Kidney (tissue), 14 donors: ENCODE measurements around the gene OBSCN. TPM values are rescaled to one million over a fixed set of nuclear protein-coding genes. Genes with fewer than 3 reads are reported as not detected.

ENCODE experiments used
- DNase-seq, 5 donors: peaks; one replicate each; pipeline ENCODE4 v3.0.0-alpha.2; 2013 to 2020
- FAIRE-seq: peaks from 2 replicates; lab custom pipeline; 2012; peaks lifted over from hg19 to GRCh38; lab: Jason Lieb, UNC
- H3K27ac ChIP-seq, 2 donors: one replicate each; pipeline ENCODE4 v1.7.0; 2013; ENCODE audit warnings: low read depth in 2 of 2, low read length in 2 of 2, inconsistent platforms in 1 of 2
- H3K27me3 ChIP-seq: one replicate; pipeline ENCODE4 v1.7.1; 2013; ENCODE audit warnings: low read length, inconsistent platforms; ENCODE audit not compliant: control insufficient read depth, insufficient read depth
- H3K36me3 ChIP-seq, 3 donors: one replicate each; pipeline versions ENCODE4 v1.7.0 to v1.7.1; 2013; ENCODE audit warnings: low read length in 3 of 3, control low read depth in 1 of 3, inconsistent platforms in 1 of 3; ENCODE audit not compliant: insufficient read depth in 3 of 3, control insufficient read depth in 2 of 3
- H3K4me1 ChIP-seq, 3 donors: one replicate each; pipeline versions ENCODE4 v1.7.0 to v1.7.1; 2013; ENCODE audit warnings: low read length in 3 of 3, inconsistent platforms in 1 of 3, low read depth in 1 of 3; ENCODE audit not compliant: control insufficient read depth in 2 of 3, insufficient read depth in 2 of 3
- H3K4me3 ChIP-seq, 3 donors: one replicate each; pipeline versions ENCODE4 v1.7.0 to v1.8.1; 2013; ENCODE audit warnings: low read length in 3 of 3, control low read depth in 1 of 3, inconsistent platforms in 1 of 3
- H3K9ac ChIP-seq, 3 donors: one replicate each; pipeline versions ENCODE4 v1.7.0 to v1.7.1; 2013; ENCODE audit warnings: low read length in 3 of 3, control low read depth in 1 of 3, inconsistent platforms in 1 of 3
- H3K9me3 ChIP-seq, 3 donors: one replicate each; pipeline versions ENCODE4 v1.7.0 to v1.7.1; 2013; ENCODE audit warnings: low read length in 3 of 3, control low read depth in 1 of 3, inconsistent platforms in 1 of 3; ENCODE audit not compliant: control insufficient read depth in 2 of 3, insufficient read depth in 1 of 3
- CTCF ChIP-seq: IDR thresholded peaks from 3 replicates; pipeline ENCODE4 v1.5.1; 2012; ENCODE audit warnings: mild to moderate bottlenecking, moderate library complexity, borderline replicate concordance; ENCODE audit not compliant: insufficient read depth; ENCODE audit errors: extremely low read depth
- intact Hi-C: fragments of 100-400 bp; cut with DNase I; formaldehyde crosslinking; loops from one replicate; pipeline ENCODE4 v1.11.1; 2022
- polyA plus RNA-seq: library from polyadenylated mRNA; stranded (reverse); fragments of 350-450 nt; fragmentation: Illumina TruSeq; extraction: RNeasy Lipid Tissue Mini Kit (QIAGEN cat#74804); gene quantifications from one replicate; pipeline ENCODE4 v1.2.3, GENCODE V29; 2014; ENCODE audit warnings: low read depth, low replicate concordance; ENCODE audit not compliant: insufficient read depth
- total RNA-seq: library from RNA; stranded (reverse); fragmentation: NEBNext Ultra II Directional; extraction: Animal tissue kit (Norgen Biotek cat#: 25700); gene quantifications from one replicate; pipeline ENCODE4 v1.2.1, GENCODE V29; 2021
- donor health status: control.
- donor health status: control.
- donor health status: control.
- donor health status: control.
- donor health status: control.
- donor health status: DM: yes; HTN: yes; CAD: no.
- donor health status: Normal renal cell carcinoma (clear cell type).

OBSCN gene
- total and polyA plus RNA-seq, 2 donors from 2014 or later, result 14.5 to 30.0 TPM

- peaks cover 4 to 14% (median 10%) of the 10 kb centered on the region in 3 donors for H3K36me3 ChIP-seq
- intact Hi-C loops, result no loop called here
- DNase-seq (peak in 2 of 5 donors; percentile 20 to 67), FAIRE-seq (no peak)
- no peaks in the 10 kb centered on the region for H3K4me1 ChIP-seq
- no peaks in the 10 kb centered on the region for H3K27me3 ChIP-seq
- no peak overlapping the region for H3K27ac ChIP-seq
- no peak for TF ChIP-seq CTCF
- no peak overlapping the region for H3K9ac ChIP-seq
- H3K9me3 ChIP-seq, result no peaks in the 10 kb centered on the region
- no peak overlapping the region for H3K4me3 ChIP-seq
These were observed 135.4 kb downstream of the OBSCN start for GRCh38 chr1:228343191-228343661.

DNA sequence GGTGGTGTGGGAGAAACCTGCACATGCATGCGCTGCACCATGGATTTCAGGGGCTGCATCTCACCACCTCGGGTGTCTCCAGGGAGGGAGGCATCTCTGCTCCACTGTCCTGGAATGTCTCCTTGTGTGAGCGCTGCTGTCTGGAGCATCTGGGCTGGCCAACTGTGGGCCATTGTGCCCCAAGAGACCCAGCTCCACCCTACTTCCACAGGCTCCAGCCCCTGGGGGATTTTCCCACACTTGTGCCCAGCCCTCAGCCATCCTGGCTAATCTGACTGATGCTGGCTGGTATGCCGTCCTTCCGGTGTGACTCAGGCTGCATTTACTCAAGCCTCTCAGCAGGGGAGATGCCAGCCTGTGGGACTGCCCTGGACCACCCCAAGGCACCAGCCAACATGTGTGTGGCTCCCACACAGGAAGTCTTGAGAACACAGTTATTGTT lies 136.8 kb downstream of the OBSCN start:
- H3K4me1 ChIP-seq, result no peaks in the 10 kb centered on the region
- peaks cover 0 to 8% (median 5%) of the 10 kb centered on the region in 3 donors for H3K36me3 ChIP-seq
- FAIRE-seq (no peak), DNase-seq (peak in 1 of 5 donors; percentile 40)
- no peaks in the 10 kb centered on the region for H3K9me3 ChIP-seq
- TF ChIP-seq CTCF, result no peak
- no peak overlapping the region for H3K27ac ChIP-seq
- no peak overlapping the region for H3K9ac ChIP-seq
- no peak overlapping the region for H3K4me3 ChIP-seq
- H3K27me3 ChIP-seq, result no peaks in the 10 kb centered on the region
- intact Hi-C loops, result no loop called here

DNA sequence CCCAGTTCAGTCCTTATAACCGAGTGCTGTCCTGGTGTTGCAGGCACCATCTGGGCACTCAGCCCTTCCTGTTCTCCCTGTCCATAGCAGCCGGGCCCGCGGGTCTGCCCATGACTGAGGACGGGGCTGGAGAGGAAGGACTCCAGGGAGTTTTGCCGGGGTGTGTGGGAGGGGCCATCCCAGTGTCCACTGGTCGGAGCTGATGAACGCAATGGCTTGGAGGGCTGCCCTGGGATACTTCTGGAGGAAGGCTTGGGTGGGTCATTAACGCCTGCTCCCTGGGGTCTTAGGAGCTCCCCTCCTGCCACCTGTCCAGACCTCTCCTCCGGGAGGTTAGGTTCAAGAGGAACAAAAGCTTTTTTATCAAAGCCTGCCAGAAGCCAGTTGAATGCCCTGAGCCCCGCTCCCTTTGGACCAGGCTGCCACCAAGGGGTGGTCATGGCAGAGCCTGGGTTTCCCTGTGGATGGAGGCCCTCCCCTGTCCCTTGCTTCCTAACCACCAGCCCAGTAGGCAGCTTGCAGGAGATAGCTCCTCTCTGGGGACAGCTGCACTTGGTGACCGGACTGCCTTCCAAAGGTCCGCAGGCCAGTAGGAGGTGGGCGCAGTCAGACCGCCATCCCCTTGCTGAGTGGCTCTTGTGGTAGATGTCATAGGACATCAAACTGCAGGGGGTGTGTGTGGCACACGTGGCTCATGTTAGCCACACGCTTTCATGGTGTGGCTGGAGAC lies 137.5 kb downstream of the OBSCN start:
- Histone ChIP-seq H3K4me1 (no peaks in the 10 kb centered on the region), H3K9me3 (no peaks in the 10 kb centered on the region), H3K9ac (no peak overlapping the region), H3K27me3 (no peaks in the 10 kb centered on the region), H3K36me3 (peaks cover 0 to 7% (median 5%) of the 10 kb centered on the region in 3 donors), H3K27ac (no peak overlapping the region), H3K4me3 (no peak overlapping the region)
- no peak for TF ChIP-seq CTCF
- peak in 2 of 5 donors; percentile 24 to 51 for DNase-seq
- FAIRE-seq, result no peak
- intact Hi-C loops, result no loop called here
